ENCODE data around the gene MITF.

DNA sequence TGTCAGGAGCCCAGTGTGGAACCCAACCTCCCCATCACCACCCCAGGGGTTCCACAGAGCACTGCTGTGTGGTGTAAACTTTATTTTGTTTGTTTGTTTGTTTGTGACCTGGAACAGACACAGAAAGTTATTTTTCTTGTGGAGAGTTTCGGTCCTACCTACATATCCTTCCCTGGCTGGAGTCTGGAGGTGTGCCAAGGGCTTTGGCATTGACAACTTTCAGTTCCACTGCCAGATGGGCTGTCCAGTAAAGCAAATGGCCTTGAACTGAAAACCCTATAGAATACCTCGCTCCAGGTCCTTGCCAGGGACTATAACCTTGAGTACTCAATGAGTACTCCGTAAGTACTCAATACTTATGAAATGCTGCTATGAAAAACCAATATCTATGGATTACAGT is 103.5 kb downstream of the MITF start:
- TF ChIP-seq POLR2A (IDR thresholded peaks at IDR 0.05; ENCODE audit: low read depth, low read length) (no peak), POLR2AphosphoS5 (IDR thresholded peaks at IDR 0.05; ENCODE audit: low read depth, low read length) (no peak)
